GM12878 (cell line): ENCODE measurements around the gene TOPAZ1.

ENCODE experiments used
- BACH1 ChIP-seq: fragments of 450-650 bp; IDR thresholded peaks from 2 replicates; pipeline ENCODE4 v1.6.1; 2017; ENCODE audit warnings: mild to moderate bottlenecking, borderline replicate concordance
- CHD1 ChIP-seq: IDR thresholded peaks from 2 replicates; pipeline ENCODE4 v1.6.1; 2012; ENCODE audit warnings: low read depth, low read length, improper control_type of control experiment
- CTCF ChIP-seq, 3 experiments: IDR thresholded peaks in 2 of 3; conservative IDR thresholded peaks in 1 of 3; 2 replicates each; pipeline ENCODE4 v1.5.1; 2011; ENCODE audit warnings: low read depth in 3 of 3, low read length in 3 of 3, mild to moderate bottlenecking in 3 of 3, control low read depth in 2 of 3, moderate library complexity in 2 of 3, inconsistent platforms in 1 of 3, mixed read lengths in 1 of 3; ENCODE audit not compliant: control insufficient read depth in 2 of 3, insufficient read depth in 1 of 3; ENCODE audit errors: extremely low read depth in 1 of 3
- ELK1 ChIP-seq: IDR thresholded peaks from 2 replicates; pipeline ENCODE4 v1.6.1; 2012; ENCODE audit warnings: low read depth, low read length, improper control_type of control experiment
- EZH2 ChIP-seq: IDR thresholded peaks from 2 replicates; pipeline ENCODE4 v1.6.1; 2012; ENCODE audit warnings: low read depth, mild to moderate bottlenecking, control low read depth, inconsistent platforms, low read length, borderline replicate concordance; ENCODE audit not compliant: control insufficient read depth
- IKZF1 ChIP-seq: fragments of 450-650 bp; conservative IDR thresholded peaks from 2 replicates; pipeline ENCODE4 v1.6.1; 2017; ENCODE audit warnings: antibody characterized with exemption, mild to moderate bottlenecking
- POLR2AphosphoS5 ChIP-seq: IDR thresholded peaks from 2 replicates; pipeline ENCODE4 v1.6.1; 2011; ENCODE audit warnings: mild to moderate bottlenecking, low read length, inconsistent platforms
- RAD51 ChIP-seq: fragments of 450-650 bp; IDR thresholded peaks from 2 replicates; pipeline ENCODE4 v1.6.1; 2016; ENCODE audit warnings: moderate library complexity, mild to moderate bottlenecking, inconsistent platforms
- TCF7 ChIP-seq: IDR thresholded peaks from 2 replicates; pipeline ENCODE4 v1.6.1; 2014; ENCODE audit warnings: antibody characterized with exemption, borderline replicate concordance
- USF2 ChIP-seq: IDR thresholded peaks from 2 replicates; pipeline ENCODE4 v1.6.1; 2011; ENCODE audit warnings: low read depth, low read length, improper control_type of control experiment, borderline replicate concordance

GRCh38 chr3:44289882-44290462 is 48.3 kb downstream of the TOPAZ1 start:
- TF ChIP-seq EZH2 (no peak), CHD1 (no peak), BACH1 (no peak), ELK1 (no peak), RAD51 (no peak), TCF7 (no peak), IKZF1 (no peak), USF2 (no peak), POLR2AphosphoS5 (no peak), CTCF (IDR thresholded peaks at IDR 0.05 in 2 of 3, conservative IDR thresholded peaks at IDR 0.05 in 1 of 3; ENCODE audit: control insufficient read depth in 2 of 3, extremely low read depth in 1 of 3, insufficient read depth in 1 of 3, low read depth in 3 of 3, low read length in 3 of 3) (no peak)
